ENCODE results near the gene PPP2R2C.

DNA sequence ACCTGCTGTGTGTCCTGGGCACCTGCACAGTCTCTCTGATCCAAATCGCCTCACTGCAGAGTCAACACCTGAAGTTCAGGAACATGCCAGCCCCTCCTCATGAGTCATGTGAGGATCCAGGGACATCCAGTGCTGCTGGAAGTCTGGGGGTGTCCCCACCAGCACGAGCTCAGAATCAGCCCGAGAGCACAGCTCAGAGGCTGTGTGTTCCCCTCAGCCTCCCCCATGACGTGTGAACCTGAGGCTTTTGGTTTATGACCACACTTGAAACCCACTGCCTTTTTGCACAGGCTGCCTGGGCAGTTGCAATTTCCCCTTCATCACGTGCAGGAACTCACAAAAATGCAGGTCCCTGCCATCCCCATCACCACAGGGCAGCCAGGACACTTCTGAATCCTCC is 47.1 kb downstream of the PPP2R2C start:
- TF ChIP-seq EZH2 (IDR thresholded peaks at IDR 0.05; ENCODE audit: low read length, unreplicated experiment), result no peak
- TF ChIP-seq, protein P1, sequence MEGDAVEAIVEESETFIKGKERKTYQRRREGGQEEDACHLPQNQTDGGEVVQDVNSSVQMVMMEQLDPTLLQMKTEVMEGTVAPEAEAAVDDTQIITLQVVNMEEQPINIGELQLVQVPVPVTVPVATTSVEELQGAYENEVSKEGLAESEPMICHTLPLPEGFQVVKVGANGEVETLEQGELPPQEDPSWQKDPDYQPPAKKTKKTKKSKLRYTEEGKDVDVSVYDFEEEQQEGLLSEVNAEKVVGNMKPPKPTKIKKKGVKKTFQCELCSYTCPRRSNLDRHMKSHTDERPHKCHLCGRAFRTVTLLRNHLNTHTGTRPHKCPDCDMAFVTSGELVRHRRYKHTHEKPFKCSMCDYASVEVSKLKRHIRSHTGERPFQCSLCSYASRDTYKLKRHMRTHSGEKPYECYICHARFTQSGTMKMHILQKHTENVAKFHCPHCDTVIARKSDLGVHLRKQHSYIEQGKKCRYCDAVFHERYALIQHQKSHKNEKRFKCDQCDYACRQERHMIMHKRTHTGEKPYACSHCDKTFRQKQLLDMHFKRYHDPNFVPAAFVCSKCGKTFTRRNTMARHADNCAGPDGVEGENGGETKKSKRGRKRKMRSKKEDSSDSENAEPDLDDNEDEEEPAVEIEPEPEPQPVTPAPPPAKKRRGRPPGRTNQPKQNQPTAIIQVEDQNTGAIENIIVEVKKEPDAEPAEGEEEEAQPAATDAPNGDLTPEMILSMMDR (conservative IDR thresholded peaks at IDR 0.05; ENCODE audit: low read depth, low read length), result no peak
- TF ChIP-seq EZH2phosphoT487 (IDR thresholded peaks at IDR 0.05; ENCODE audit: borderline replicate concordance, low read length), result no peak

All from PC-3 (cell line).